GM12878 (cell line): Measurements from ENCODE around the gene CDCA7. TPM values are rescaled to one million over a fixed set of nuclear protein-coding genes. Genes with fewer than 3 reads are reported as not detected.

ENCODE experiments used
- ASH2L ChIP-seq: fragments of 300-600, 200-600 bp; sonication (generic); IDR thresholded peaks from 2 replicates; pipeline ENCODE4 v1.6.1; 2017; ENCODE audit warnings: low read depth, mild to moderate bottlenecking, borderline replicate concordance
- BHLHE40 ChIP-seq, 2 experiments: fragments of 450-650 bp in 1 of 2; IDR thresholded peaks; 2 replicates each; pipeline ENCODE4 v1.6.1; 2011 to 2017; ENCODE audit warnings: low read depth in 2 of 2, borderline replicate concordance in 1 of 2, improper control_type of control experiment in 1 of 2, low read length in 1 of 2, mild to moderate bottlenecking in 1 of 2
- CTCF ChIP-seq, 3 experiments: IDR thresholded peaks in 2 of 3; conservative IDR thresholded peaks in 1 of 3; 2 replicates each; pipeline ENCODE4 v1.5.1; 2011; ENCODE audit warnings: low read depth in 3 of 3, low read length in 3 of 3, mild to moderate bottlenecking in 3 of 3, control low read depth in 2 of 3, moderate library complexity in 2 of 3, inconsistent platforms in 1 of 3, mixed read lengths in 1 of 3; ENCODE audit not compliant: control insufficient read depth in 2 of 3, insufficient read depth in 1 of 3; ENCODE audit errors: extremely low read depth in 1 of 3
- CUX1 ChIP-seq: IDR thresholded peaks from 2 replicates; pipeline ENCODE4 v1.6.1; 2012; ENCODE audit warnings: improper control_type of control experiment, low read depth, low read length; ENCODE audit not compliant: insufficient replicate concordance
- E2F4 ChIP-seq: IDR thresholded peaks from 2 replicates; pipeline ENCODE4 v1.6.1; 2012; ENCODE audit warnings: low read depth, low read length, improper control_type of control experiment
- EGR1 ChIP-seq, 2 experiments: IDR thresholded peaks; 1 replicate in 1 of 2; 2 replicates in 1 of 2; pipeline ENCODE4 v1.6.1; 2011 to 2012; ENCODE audit warnings: low read depth in 2 of 2, low read length in 2 of 2, borderline replicate concordance in 1 of 2, mild to moderate bottlenecking in 1 of 2, moderate library complexity in 1 of 2
- FOXM1 ChIP-seq: IDR thresholded peaks from 2 replicates; pipeline ENCODE4 v1.6.1; 2012; ENCODE audit warnings: low read depth, mild to moderate bottlenecking, inconsistent platforms, low read length, moderate library complexity
- HCFC1 ChIP-seq: fragments of 150-350 bp; IDR thresholded peaks from 2 replicates; pipeline ENCODE4 v1.6.1; 2014; ENCODE audit warnings: low read length
- HSF1 ChIP-seq: fragments of 150-350 bp; IDR thresholded peaks from 2 replicates; pipeline ENCODE4 v1.6.1; 2014; ENCODE audit warnings: mild to moderate bottlenecking, low read depth, low read length
- KLF5 ChIP-seq: fragments of 450-650 bp; IDR thresholded peaks from 2 replicates; pipeline ENCODE4 v1.6.1; 2014; ENCODE audit warnings: mild to moderate bottlenecking; ENCODE audit not compliant: partially characterized antibody
- PAX8 ChIP-seq: fragments of 450-650 bp; IDR thresholded peaks from 2 replicates; pipeline ENCODE4 v1.6.1; 2017; ENCODE audit warnings: mild to moderate bottlenecking, moderate library complexity
- POLR2A ChIP-seq: IDR thresholded peaks from 2 replicates; pipeline ENCODE4 v1.6.1; 2011; ENCODE audit warnings: low read depth, mild to moderate bottlenecking, low read length
- RAD51 ChIP-seq: fragments of 450-650 bp; IDR thresholded peaks from 2 replicates; pipeline ENCODE4 v1.6.1; 2016; ENCODE audit warnings: moderate library complexity, mild to moderate bottlenecking, inconsistent platforms
- RUNX3 ChIP-seq: IDR thresholded peaks from 2 replicates; pipeline ENCODE4 v1.6.1; 2012; ENCODE audit warnings: low read length, inconsistent platforms
- SIN3A ChIP-seq: IDR thresholded peaks from 2 replicates; pipeline ENCODE4 v1.6.1; 2012; ENCODE audit warnings: low read depth, low read length, improper control_type of control experiment
- SMAD5 ChIP-seq: IDR thresholded peaks from 2 replicates; pipeline ENCODE4 v1.6.1; 2016; ENCODE audit warnings: antibody characterized with exemption, low read depth
- STAT1 ChIP-seq: fragments of 450-650 bp; conservative IDR thresholded peaks from 2 replicates; pipeline ENCODE4 v1.6.1; 2014; ENCODE audit warnings: antibody characterized with exemption, mild to moderate bottlenecking
- SUZ12 ChIP-seq: fragments of 200-600 bp; sonication (generic); IDR thresholded peaks from one replicate; pipeline ENCODE4 v1.6.1; 2018; ENCODE audit warnings: antibody characterized with exemption, mild to moderate bottlenecking; ENCODE audit not compliant: unreplicated experiment
- TCF7 ChIP-seq: IDR thresholded peaks from 2 replicates; pipeline ENCODE4 v1.6.1; 2014; ENCODE audit warnings: antibody characterized with exemption, borderline replicate concordance
- ZNF207 ChIP-seq: fragments of 450-650 bp; IDR thresholded peaks from 2 replicates; pipeline ENCODE4 v1.6.1; 2014; ENCODE audit warnings: antibody characterized with exemption, mild to moderate bottlenecking, borderline replicate concordance
- ZNF274 ChIP-seq: IDR thresholded peaks from one replicate; pipeline ENCODE4 v1.8.0; 2011; ENCODE audit not compliant: insufficient read length, insufficient read depth
- ZNF384 ChIP-seq: IDR thresholded peaks from 2 replicates; pipeline ENCODE4 v1.6.1; 2012; ENCODE audit warnings: low read depth, mild to moderate bottlenecking, low read length, improper control_type of control experiment, borderline replicate concordance
- polyA plus RNA-seq, 11 experiments: library from polyadenylated mRNA; depleted of rRNA in 4 of 11; unstranded in 6 of 11; stranded (reverse) in 5 of 11; fragments of >200 nt; fragmentation: Nextera tagmentation in 4 of 11; fragmentation: Illumina TruSeq in 1 of 11; extraction: Ambion mirVana in 4 of 11; extraction: Trizol in 1 of 11; gene quantifications; 1 replicate in 1 of 11; 2 replicates in 10 of 11; pipeline versions ENCODE4 v1.2.1 to v1.2.3, GENCODE V29; 2011 to 2016; ENCODE audit warnings: inconsistent platforms in 2 of 11, missing spikeins in 2 of 11, low read depth in 1 of 11
- total RNA-seq, 4 experiments: library from RNA; depleted of rRNA in 3 of 4; stranded (reverse); fragments of >200 nt in 3 of 4; fragmentation: Illumina TruSeq in 1 of 4; extraction: Trizol in 1 of 4; gene quantifications; 2 replicates each; pipeline versions ENCODE4 v1.2.1 to v1.2.3, GENCODE V29; 2013 to 2021

Gene CDCA7
- total and polyA plus RNA-seq, 10 of the 15 experiments (the other 5 are each of a cell fraction or from before 2014, with no cell fraction given): 23.5 to 71.3 (median 40.8) TPM

GRCh38 chr2:173354582-173355131 lies at the start of gene CDCA7 (continued):
- TF ChIP-seq RUNX3 (peak; percentile 79), KLF5 (peak; percentile 66), HSF1 (no peak), RAD51 (peak; percentile 91), BHLHE40 (IDR thresholded peaks at IDR 0.05; ENCODE audit: borderline replicate concordance in 1 of 2, low read depth in 2 of 2, low read length in 1 of 2) (no peak), SUZ12 (no peak), PAX8 (no peak), ZNF207 (peak; percentile 51; the same call in 1 of the 2 replicates), STAT1 (no peak; the same call in 1 of the 2 replicates), SMAD5 (no peak; the same call in 1 of the 2 replicates), ZNF384 (no peak), HCFC1 (no peak), CUX1 (no peak), E2F4 (peak; percentile 91), ASH2L (no peak), EGR1 (IDR thresholded peaks at IDR 0.05; ENCODE audit: borderline replicate concordance in 1 of 2, low read depth in 2 of 2, low read length in 2 of 2) (peak in 1 of 2 experiments; percentile 86; a peak in 2 of 3 replicates), FOXM1 (peak; percentile 34; the same call in 1 of the 2 replicates), TCF7 (no peak), POLR2A (peak; percentile 82), CTCF (IDR thresholded peaks at IDR 0.05 in 2 of 3, conservative IDR thresholded peaks at IDR 0.05 in 1 of 3; ENCODE audit: control insufficient read depth in 2 of 3, extremely low read depth in 1 of 3, insufficient read depth in 1 of 3, low read depth in 3 of 3, low read length in 3 of 3) (no peak), ZNF274 (no peak), SIN3A (no peak)
